ENCODE results near the gene HP1BP3. TPM values are rescaled to one million over a fixed set of nuclear protein-coding genes. Genes with fewer than 3 reads are reported as not detected.
"Not testable (repeated sequence)": the region's sequence is repeated elsewhere in the genome, so short reads cannot be mapped to it uniquely, and the experiment has no call there.

HP1BP3 gene
- total RNA-seq, 2 experiments from 2014 or later = 226 to 240 TPM

- CTCF ChIA-PET = no interaction called here
- no peaks in the 10 kb centered on the region for H3K36me3 Mint-ChIP-seq (ENCODE audit: low read depth)
- H3K9me3 Mint-ChIP-seq = no peaks in the 10 kb centered on the region
- peak; percentile 1 for DNase-seq
- H3K27ac Mint-ChIP-seq = no peak overlapping the region
- intact Hi-C loops (cut with micrococcal nuclease) = no loop called here
- H3K27me3 Mint-ChIP-seq (ENCODE audit: low read depth) = peaks cover 10% of the 10 kb centered on the region
- no peaks in the 10 kb centered on the region for H3K4me1 Mint-ChIP-seq (ENCODE audit: low read depth)
- no peak overlapping the region for H3K4me3 Mint-ChIP-seq
Observed at GRCh38 chr1:20724364-20725188, 62.5 kb downstream of the HP1BP3 start.

- intact Hi-C loops (cut with micrococcal nuclease) = no loop called here
- Mint-ChIP-seq H3K4me1 (ENCODE audit: low read depth) (no peaks in the 10 kb centered on the region), H3K4me3 (no peak overlapping the region), H3K27me3 (ENCODE audit: low read depth) (peaks cover 7% of the 10 kb centered on the region), H3K9me3 (no peaks in the 10 kb centered on the region), H3K27ac (no peak overlapping the region), H3K36me3 (ENCODE audit: low read depth) (no peaks in the 10 kb centered on the region)
- peak; percentile 2 for DNase-seq
- CTCF ChIA-PET = interaction anchor here (0.8 kb wide), 1 partner anchor 24 kb away, joined by 3 read pairs; no protein-coding TSS in a partner anchor
Observed at GRCh38 chr1:20723537-20724363, 63.4 kb downstream of the HP1BP3 start.

GRCh38 chr1:20723159-20723536 lies 64.0 kb downstream of the HP1BP3 start:
- H3K27ac Mint-ChIP-seq = no peak overlapping the region
- intact Hi-C loops (cut with micrococcal nuclease) = no loop called here
- peaks cover 2% of the 10 kb centered on the region for H3K4me1 Mint-ChIP-seq (ENCODE audit: low read depth)
- no peak overlapping the region for H3K4me3 Mint-ChIP-seq
- CTCF ChIA-PET = interaction anchor here (0.8 kb wide), 1 partner anchor 24 kb away, joined by 3 read pairs; no protein-coding TSS in a partner anchor
- H3K27me3 Mint-ChIP-seq (ENCODE audit: low read depth) = peaks cover 10% of the 10 kb centered on the region
- DNase-seq = no peak
- H3K36me3 Mint-ChIP-seq (ENCODE audit: low read depth) = no peaks in the 10 kb centered on the region
- H3K9me3 Mint-ChIP-seq = no peaks in the 10 kb centered on the region

- Mint-ChIP-seq H3K27me3 (ENCODE audit: low read depth) (peaks cover 15% of the 10 kb centered on the region), H3K4me1 (ENCODE audit: low read depth) (peaks cover 6% of the 10 kb centered on the region), H3K27ac (no peak overlapping the region), H3K36me3 (ENCODE audit: low read depth) (no peaks in the 10 kb centered on the region), H3K9me3 (no peaks in the 10 kb centered on the region), H3K4me3 (no peak overlapping the region)
- no peak for DNase-seq
- intact Hi-C loops (cut with micrococcal nuclease) = no loop called here
- CTCF ChIA-PET = interaction anchor here (1.0 kb wide), 1 partner anchor 19 kb away, joined by 3 read pairs; no protein-coding TSS in a partner anchor
Observed at GRCh38 chr1:20721117-20722061, 65.7 kb downstream of the HP1BP3 start.

GRCh38 chr1:20720631-20721091 lies 66.4 kb downstream of the HP1BP3 start:
- Mint-ChIP-seq H3K4me1 (ENCODE audit: low read depth) (peaks cover 6% of the 10 kb centered on the region), H3K36me3 (ENCODE audit: low read depth) (no peaks in the 10 kb centered on the region), H3K27ac (no peak overlapping the region), H3K9me3 (no peaks in the 10 kb centered on the region), H3K27me3 (ENCODE audit: low read depth) (peaks cover 21% of the 10 kb centered on the region), H3K4me3 (no peak overlapping the region)
- intact Hi-C loops (cut with micrococcal nuclease) = no loop called here
- CTCF ChIA-PET = no interaction called here
- DNase-seq = no peak

- Mint-ChIP-seq H3K9me3 (no peaks in the 10 kb centered on the region), H3K27ac (no peak overlapping the region), H3K36me3 (ENCODE audit: low read depth) (no peaks in the 10 kb centered on the region), H3K4me1 (ENCODE audit: low read depth) (peaks cover 6% of the 10 kb centered on the region), H3K4me3 (no peak overlapping the region), H3K27me3 (ENCODE audit: low read depth) (peaks cover 26% of the 10 kb centered on the region)
- CTCF ChIA-PET = interaction anchor here (0.6 kb wide), 1 partner anchor 625 kb away, joined by 3 read pairs; no protein-coding TSS in a partner anchor
- no peak for DNase-seq
- intact Hi-C loops (cut with micrococcal nuclease) = no loop called here
Observed at GRCh38 chr1:20719871-20720620, 67.1 kb downstream of the HP1BP3 start.

GRCh38 chr1:20719261-20719660 lies 67.8 kb downstream of the HP1BP3 start:
- intact Hi-C loops (cut with micrococcal nuclease) = no loop called here
- no peak for DNase-seq
- Mint-ChIP-seq H3K4me1 (ENCODE audit: low read depth) (peaks cover 6% of the 10 kb centered on the region), H3K9me3 (no peaks in the 10 kb centered on the region), H3K36me3 (ENCODE audit: low read depth) (no peaks in the 10 kb centered on the region), H3K27me3 (ENCODE audit: low read depth) (peaks cover 29% of the 10 kb centered on the region), H3K4me3 (no peak overlapping the region), H3K27ac (no peak overlapping the region)
- CTCF ChIA-PET = no interaction called here

GRCh38 chr1:20718343-20718882 lies 68.7 kb downstream of the HP1BP3 start:
- H3K36me3 Mint-ChIP-seq (ENCODE audit: low read depth); H3K27ac Mint-ChIP-seq; H3K9me3 Mint-ChIP-seq; DNase-seq; intact Hi-C loops (cut with micrococcal nuclease); H3K4me1 Mint-ChIP-seq (ENCODE audit: low read depth): not testable (repeated sequence)
- H3K4me3 Mint-ChIP-seq = peak overlapping the region; percentile 41
- peaks cover 29% of the 10 kb centered on the region for H3K27me3 Mint-ChIP-seq (ENCODE audit: low read depth)
- CTCF ChIA-PET = interaction anchor here (0.8 kb wide), 1 partner anchor 477 kb away, joined by 3 read pairs; no protein-coding TSS in a partner anchor

GRCh38 chr1:20717452-20718342 lies 69.4 kb downstream of the HP1BP3 start, which contains the start of gene KIF17:
Gene KIF17 (minus strand): TSS chr1:20718007. CDS start chr1:20717706, 301 bp downstream.
- peak within 1 kb of the TSS; percentile 54 for H3K4me3 Mint-ChIP-seq
- no peaks in the 10 kb centered on the region for H3K9me3 Mint-ChIP-seq
- CTCF ChIA-PET = interaction anchor here (0.8 kb wide), 1 partner anchor 477 kb away, joined by 3 read pairs; no protein-coding TSS in a partner anchor
- H3K27ac Mint-ChIP-seq = no peak within 1 kb of the TSS
- peak; percentile 66 for DNase-seq
- H3K36me3 Mint-ChIP-seq (ENCODE audit: low read depth) = no peaks in the 10 kb centered on the region
- H3K27me3 Mint-ChIP-seq (ENCODE audit: low read depth) = peaks cover 32% of the 10 kb centered on the region
- H3K4me1 Mint-ChIP-seq (ENCODE audit: low read depth) = peaks cover 6% of the 10 kb centered on the region
- intact Hi-C loops (cut with micrococcal nuclease) = no loop called here

- intact Hi-C loops (cut with micrococcal nuclease) = no loop called here
- H3K4me1 Mint-ChIP-seq (ENCODE audit: low read depth) = peaks cover 6% of the 10 kb centered on the region
- H3K9me3 Mint-ChIP-seq = no peaks in the 10 kb centered on the region
- CTCF ChIA-PET = interaction anchor here (1.3 to 3.0 kb wide), 3 partner anchors 10 to 20 kb away, joined by 3 to 14 read pairs (median 3); no protein-coding TSS in a partner anchor
- no peak overlapping the region for H3K4me3 Mint-ChIP-seq
- no peaks in the 10 kb centered on the region for H3K36me3 Mint-ChIP-seq (ENCODE audit: low read depth)
- DNase-seq = no peak
- peaks cover 32% of the 10 kb centered on the region for H3K27me3 Mint-ChIP-seq (ENCODE audit: low read depth)
- H3K27ac Mint-ChIP-seq = no peak overlapping the region
Observed at GRCh38 chr1:20716232-20716631, 70.9 kb downstream of the HP1BP3 start.
